Epithelial cell of prostate (primary cell): Measurements from ENCODE around the gene OR13C8.

Experiments used
- DNase-seq: peaks from one replicate; pipeline ENCODE4 v3.0.0-alpha.2; 2011; ENCODE audit warnings: low read depth, low spot score
- H3K27ac ChIP-seq: fragments of 450-650 bp; 2 replicates; pipeline ENCODE4 v1.5.1; 2017; ENCODE audit warnings: mild to moderate bottlenecking

The OR13C8 gene

GRCh38 chr9:104608336-104608735, 39.4 kb downstream of the OR13C8 start:
- DNase-seq: no peak
- H3K27ac ChIP-seq: no peak overlapping the region

DNA sequence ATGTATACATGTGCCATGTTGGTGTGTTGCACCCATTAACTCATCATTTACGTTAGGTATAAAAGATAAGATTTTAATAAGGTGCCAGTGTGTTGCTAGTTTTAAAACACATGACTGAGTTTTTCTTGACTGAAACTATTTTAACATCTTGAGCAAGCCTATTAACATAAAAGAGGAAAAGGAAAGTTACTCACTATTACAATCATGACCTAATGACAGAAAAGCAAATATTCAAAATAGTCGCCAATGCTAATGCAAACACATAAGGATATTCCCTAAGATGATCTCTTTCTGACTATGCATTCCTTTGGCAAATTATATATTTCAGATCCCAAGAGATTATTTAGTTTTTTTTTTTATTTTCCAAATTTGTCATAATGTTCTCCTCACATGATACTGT, 42.2 kb downstream of the OR13C8 start:
- no peak for DNase-seq
- H3K27ac ChIP-seq: no peak overlapping the region

DNA sequence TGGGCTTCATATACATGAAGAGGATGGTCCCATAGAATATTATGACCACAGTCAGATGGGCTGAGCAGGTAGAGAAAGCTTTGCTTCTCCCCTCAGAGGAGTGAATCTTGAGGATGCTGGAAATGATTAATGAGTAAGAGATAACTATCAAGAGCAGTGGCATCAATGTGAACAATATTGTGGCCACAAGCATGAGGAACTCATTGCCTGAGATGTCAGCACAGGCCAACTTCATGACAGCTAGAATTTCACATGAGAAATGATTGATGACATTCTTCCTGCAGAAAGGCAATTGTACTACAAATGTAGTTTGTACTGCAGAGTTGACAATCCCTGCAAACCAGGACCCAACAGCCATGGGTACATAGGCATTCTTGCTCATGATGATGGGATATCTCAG, 48.5 kb downstream of the OR13C8 start:
- no peak for DNase-seq
- H3K27ac ChIP-seq: no peak overlapping the region

DNA sequence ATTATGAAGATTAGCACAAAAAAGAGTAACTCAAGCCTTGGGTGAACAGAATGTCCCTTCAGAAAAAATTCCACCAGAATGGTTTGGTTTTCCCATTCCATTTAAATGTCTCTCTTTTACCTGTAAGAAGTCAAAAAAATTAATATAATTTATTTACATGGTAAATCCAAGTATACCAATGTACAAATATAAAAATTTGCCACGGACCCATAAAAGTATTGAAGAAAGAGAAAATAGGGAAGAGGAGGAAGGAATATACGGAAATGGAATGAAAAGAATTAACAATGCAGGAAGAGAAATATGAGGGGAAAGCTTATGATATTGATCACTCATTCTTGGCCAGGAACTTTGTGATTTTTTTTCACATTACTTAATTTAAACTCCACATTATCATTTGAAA, 49.1 kb downstream of the OR13C8 start, which contains the start of gene OR13C9:
OR13C9 (minus strand) TSS at position 101 of the 400 bp plus-strand sequence; CDS start at position 101, 0 bp downstream.
- no peak for DNase-seq
- no peak within 1 kb of the TSS for H3K27ac ChIP-seq
